ENCODE measurements around the gene XBP1. TPM values are rescaled to one million over a fixed set of nuclear protein-coding genes. Genes with fewer than 3 reads are reported as not detected.
A peak's percentile ranks its signal among the peaks of the same experiment; 100 is the strongest.
"Not testable (repeated sequence)": the region's sequence is repeated elsewhere in the genome, so short reads cannot be mapped to it uniquely, and the experiment has no call there.

The XBP1 gene
- total RNA-seq, 1 donor from 2014 or later = 255 TPM

DNA sequence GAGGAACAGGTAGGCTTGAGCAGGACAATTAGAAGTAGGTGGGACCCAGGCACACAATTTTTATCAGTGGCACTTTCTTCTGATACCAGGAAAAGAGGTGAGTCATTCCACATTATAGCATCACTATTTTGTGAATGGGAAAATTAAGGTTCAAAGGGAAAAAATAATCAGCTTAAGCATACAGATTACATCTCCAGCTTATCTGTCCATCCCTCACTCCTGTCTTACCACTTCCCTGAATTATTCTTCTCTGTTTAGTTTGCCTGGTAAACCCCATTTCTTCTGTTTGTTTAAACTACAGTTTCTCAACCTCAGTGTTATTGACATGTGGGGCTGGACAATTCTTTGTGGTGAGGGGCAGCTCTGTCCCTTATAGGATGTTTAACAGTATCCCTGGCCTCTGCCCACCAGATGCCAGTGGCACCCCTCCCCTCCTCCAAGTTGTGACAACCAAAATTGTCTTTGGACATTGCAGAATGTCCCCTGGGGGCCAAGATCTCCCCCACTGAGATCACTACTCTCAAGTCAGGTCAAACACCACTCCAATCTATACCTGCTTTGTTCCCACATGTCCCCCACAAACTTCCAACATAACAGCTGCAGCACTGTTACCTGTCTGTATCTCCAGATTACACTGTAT is 8.5 kb upstream of the XBP1 start:
- no peaks in the 10 kb centered on the region for H3K9me3 ChIP-seq
- no peak overlapping the region for H3K4me3 ChIP-seq
- H3K4me1 ChIP-seq = peaks cover 40% of the 10 kb centered on the region
- H3K36me3 ChIP-seq = no peaks in the 10 kb centered on the region
- intact Hi-C loops (cut with DNase I) = no loop called here
- ATAC-seq (no peak), DNase-seq (no peak)
- H3K27ac ChIP-seq = peak overlapping the region; percentile 74
- H3K27me3 ChIP-seq = no peaks in the 10 kb centered on the region
- TF ChIP-seq, protein P1, sequence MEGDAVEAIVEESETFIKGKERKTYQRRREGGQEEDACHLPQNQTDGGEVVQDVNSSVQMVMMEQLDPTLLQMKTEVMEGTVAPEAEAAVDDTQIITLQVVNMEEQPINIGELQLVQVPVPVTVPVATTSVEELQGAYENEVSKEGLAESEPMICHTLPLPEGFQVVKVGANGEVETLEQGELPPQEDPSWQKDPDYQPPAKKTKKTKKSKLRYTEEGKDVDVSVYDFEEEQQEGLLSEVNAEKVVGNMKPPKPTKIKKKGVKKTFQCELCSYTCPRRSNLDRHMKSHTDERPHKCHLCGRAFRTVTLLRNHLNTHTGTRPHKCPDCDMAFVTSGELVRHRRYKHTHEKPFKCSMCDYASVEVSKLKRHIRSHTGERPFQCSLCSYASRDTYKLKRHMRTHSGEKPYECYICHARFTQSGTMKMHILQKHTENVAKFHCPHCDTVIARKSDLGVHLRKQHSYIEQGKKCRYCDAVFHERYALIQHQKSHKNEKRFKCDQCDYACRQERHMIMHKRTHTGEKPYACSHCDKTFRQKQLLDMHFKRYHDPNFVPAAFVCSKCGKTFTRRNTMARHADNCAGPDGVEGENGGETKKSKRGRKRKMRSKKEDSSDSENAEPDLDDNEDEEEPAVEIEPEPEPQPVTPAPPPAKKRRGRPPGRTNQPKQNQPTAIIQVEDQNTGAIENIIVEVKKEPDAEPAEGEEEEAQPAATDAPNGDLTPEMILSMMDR (IDR thresholded peaks at IDR 0.05) = no peak

DNA sequence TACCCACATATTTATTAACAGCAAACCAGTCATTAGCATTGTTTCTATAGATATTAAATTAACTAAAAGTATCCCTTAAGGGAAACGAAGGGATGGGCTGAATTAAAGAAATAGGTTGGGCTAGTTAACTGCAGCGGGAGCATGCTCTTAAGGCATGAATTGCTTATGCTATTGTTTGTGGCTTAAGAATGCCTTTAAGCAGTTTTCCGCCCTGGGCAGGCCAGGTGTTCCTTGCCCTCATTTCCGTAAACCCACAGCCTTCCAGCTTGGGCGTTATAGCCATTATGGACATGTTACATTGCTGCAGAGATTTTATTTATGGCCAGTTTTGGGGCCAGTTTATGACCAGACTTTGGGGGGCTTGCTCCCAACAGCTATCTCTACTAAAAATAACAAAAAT is 5.1 kb upstream of the XBP1 start:
- DNase-seq; H3K36me3 ChIP-seq; H3K4me3 ChIP-seq; H3K27ac ChIP-seq; ATAC-seq; H3K27me3 ChIP-seq; H3K9me3 ChIP-seq; intact Hi-C loops (cut with DNase I): not testable (repeated sequence)
- H3K4me1 ChIP-seq = peaks cover 21% of the 10 kb centered on the region

DNA sequence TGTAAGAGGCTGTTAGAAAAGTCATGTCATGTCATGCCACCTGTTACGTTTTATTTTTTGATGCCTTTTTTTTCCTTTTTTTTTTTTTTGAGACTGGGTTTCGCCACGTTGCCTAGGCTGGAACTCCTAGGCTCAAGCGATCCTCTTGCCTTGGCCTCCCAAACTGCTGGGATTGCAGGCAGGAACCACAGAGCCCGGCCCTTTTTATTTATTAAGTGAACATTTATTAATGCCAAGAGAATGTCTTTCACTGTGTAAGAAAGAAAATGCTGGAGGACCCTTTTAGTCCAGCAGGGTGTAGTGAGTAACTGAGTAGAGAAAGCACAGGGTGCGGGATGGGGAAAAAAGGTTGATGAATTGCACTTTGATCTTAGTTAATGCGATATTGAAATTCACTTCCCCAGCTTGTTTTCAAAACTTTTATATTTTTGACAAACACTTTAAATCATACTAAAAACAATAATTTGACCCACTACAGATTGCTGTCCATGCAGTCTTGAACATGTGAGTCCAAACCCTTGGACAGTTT is 2.3 kb upstream of the XBP1 start:
- Histone ChIP-seq H3K4me1 (peaks cover 22% of the 10 kb centered on the region), H3K27me3 (no peaks in the 10 kb centered on the region), H3K27ac (no peak overlapping the region), H3K36me3 (peaks cover 6% of the 10 kb centered on the region), H3K9me3 (no peaks in the 10 kb centered on the region), H3K4me3 (peak overlapping the region; percentile 90)
- TF ChIP-seq, protein P1 (IDR thresholded peaks at IDR 0.05) = no peak
- ATAC-seq (no peak), DNase-seq (no peak)
- intact Hi-C loops (cut with DNase I) = no loop called here

DNA sequence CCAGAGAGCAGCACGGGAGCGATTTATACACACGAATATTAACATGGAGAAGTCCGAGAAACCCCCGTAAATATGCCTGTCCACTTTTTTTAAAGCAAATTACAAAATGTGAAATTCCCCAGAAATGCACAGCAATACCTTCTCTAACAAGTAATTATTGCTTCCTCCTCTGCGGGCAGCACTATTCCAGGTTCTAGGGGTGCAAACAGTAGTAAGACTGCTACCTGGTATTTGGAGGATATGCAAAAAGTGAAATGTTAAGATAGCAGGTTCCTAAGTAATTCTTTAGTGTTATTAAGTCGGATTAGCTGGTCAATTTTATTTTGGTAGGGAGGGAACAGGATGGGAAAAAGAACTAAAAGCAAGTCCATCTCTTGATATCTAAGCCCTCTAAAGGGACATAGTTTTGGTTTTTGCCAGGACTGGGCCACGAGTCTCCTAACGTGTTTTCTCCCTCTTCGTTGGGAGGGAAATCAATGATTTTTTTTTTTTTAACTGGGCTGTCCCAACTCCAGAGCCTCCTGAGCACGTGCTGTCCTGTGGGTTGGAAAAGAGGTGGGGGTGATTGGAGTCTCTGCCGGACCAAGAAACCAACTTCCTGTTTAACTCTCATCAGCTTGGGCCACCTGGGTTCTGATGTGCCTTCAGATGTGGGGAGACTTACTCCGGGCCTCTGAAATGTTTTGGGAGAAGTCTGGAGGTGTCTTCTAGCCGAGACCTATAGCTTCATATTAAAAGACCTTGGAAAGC is 1.7 kb upstream of the XBP1 start:
- TF ChIP-seq, protein P1 (IDR thresholded peaks at IDR 0.05) = no peak
- peak overlapping the region; percentile 90 for H3K4me3 ChIP-seq
- no peak for DNase-seq
- peaks cover 12% of the 10 kb centered on the region for H3K36me3 ChIP-seq
- peak; percentile 1 for ATAC-seq
- no peaks in the 10 kb centered on the region for H3K9me3 ChIP-seq
- H3K27ac ChIP-seq = peak overlapping the region; percentile 100
- no peaks in the 10 kb centered on the region for H3K27me3 ChIP-seq
- peaks cover 29% of the 10 kb centered on the region for H3K4me1 ChIP-seq
- intact Hi-C loops (cut with DNase I) = no loop called here

DNA sequence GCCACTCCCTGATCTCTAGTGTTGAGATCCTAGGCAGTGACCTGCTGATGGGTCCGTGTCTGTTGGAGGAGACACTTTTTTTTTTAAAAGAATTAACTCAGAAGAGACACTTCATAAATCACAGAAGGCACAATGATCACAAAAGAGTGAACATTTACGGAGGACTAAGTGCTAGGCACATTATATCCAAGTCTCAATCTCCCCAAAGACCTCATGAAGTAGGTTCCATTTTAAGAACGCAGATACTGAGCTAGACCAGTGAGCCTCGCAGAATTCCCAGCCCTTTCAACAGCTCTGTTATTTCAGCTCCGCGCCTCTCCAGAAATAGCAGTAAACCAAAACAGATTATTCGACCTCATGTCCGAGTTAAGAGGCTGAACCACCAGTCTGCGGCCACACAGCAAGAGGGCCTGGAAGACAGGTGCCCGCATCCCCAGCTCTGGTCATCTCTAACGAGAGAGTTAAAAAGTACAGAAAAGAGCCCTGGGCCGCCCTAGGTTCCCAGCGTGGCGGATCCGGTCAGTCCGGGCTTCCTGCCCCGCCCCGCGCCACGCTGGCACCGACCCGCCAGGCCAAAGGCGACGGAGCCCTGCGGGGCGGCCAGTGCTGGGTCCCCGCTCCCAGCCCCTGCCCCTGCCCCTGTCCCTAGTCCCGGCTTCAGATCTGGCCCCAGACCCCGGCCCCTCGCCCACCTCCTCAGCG is 612 bp downstream of the XBP1 start:
- H3K36me3 ChIP-seq = peaks cover 35% of the 10 kb centered on the region
- no peaks in the 10 kb centered on the region for H3K27me3 ChIP-seq
- H3K4me1 ChIP-seq = peaks cover 51% of the 10 kb centered on the region
- TF ChIP-seq, protein P1 (IDR thresholded peaks at IDR 0.05) = no peak
- H3K9me3 ChIP-seq = no peaks in the 10 kb centered on the region
- peak; percentile 82 for ATAC-seq
- peak overlapping the region; percentile 90 for H3K4me3 ChIP-seq
- peak; percentile 87 for DNase-seq
- intact Hi-C loops (cut with DNase I) = no loop called here
- peak overlapping the region; percentile 100 for H3K27ac ChIP-seq
